WTC11 (cell line): ENCODE results near the gene SNX17.

ENCODE experiments used
- CTCF ChIP-seq: fragments of 200-600 bp; IDR thresholded peaks from 2 replicates; pipeline ENCODE4 v1.8.0; 2022; ENCODE audit warnings: antibody characterized with exemption
- ELF4 ChIP-seq: sonication (generic); formaldehyde crosslinking; IDR thresholded peaks from 2 replicates; pipeline ENCODE4 v1.8.1; 2022; ENCODE audit warnings: low read depth, mild to moderate bottlenecking, moderate library complexity, missing genetic modification reagents
- ESRRA ChIP-seq: sonication (generic); formaldehyde crosslinking; IDR thresholded peaks from 2 replicates; pipeline ENCODE4 v1.8.1; 2022; ENCODE audit warnings: mild to moderate bottlenecking, missing genetic modification reagents, borderline replicate concordance
- FOXJ3 ChIP-seq: sonication (generic); formaldehyde crosslinking; IDR thresholded peaks from 2 replicates; pipeline ENCODE4 v1.9.0; 2021; ENCODE audit warnings: missing genetic modification reagents, mild to moderate bottlenecking, borderline replicate concordance
- FOXP1 ChIP-seq: sonication (generic); formaldehyde crosslinking; IDR thresholded peaks from 2 replicates; pipeline ENCODE4 v1.8.0; 2022; ENCODE audit warnings: missing genetic modification reagents, mild to moderate bottlenecking, moderate library complexity, borderline replicate concordance
- FOXP4 ChIP-seq: sonication (generic); formaldehyde crosslinking; IDR thresholded peaks from 2 replicates; pipeline ENCODE4 v1.8.0; 2022; ENCODE audit warnings: mild to moderate bottlenecking, missing genetic modification reagents
- MAX ChIP-seq: sonication (generic); formaldehyde crosslinking; IDR thresholded peaks from 2 replicates; pipeline ENCODE4 v1.8.0; 2022; ENCODE audit warnings: mild to moderate bottlenecking, missing genetic modification reagents
- NFE2L1 ChIP-seq: sonication (generic); formaldehyde crosslinking; IDR thresholded peaks from 2 replicates; pipeline ENCODE4 v1.8.1; 2023; ENCODE audit warnings: missing genetic modification reagents
- NR2C2 ChIP-seq: sonication (generic); formaldehyde crosslinking; IDR thresholded peaks from 2 replicates; pipeline ENCODE4 v1.8.0; 2022; ENCODE audit warnings: mild to moderate bottlenecking, missing genetic modification reagents
- NR3C1 ChIP-seq: sonication (generic); formaldehyde crosslinking; conservative IDR thresholded peaks from 2 replicates; pipeline ENCODE4 v1.8.1; 2023; ENCODE audit warnings: low read depth, mild to moderate bottlenecking, missing genetic modification reagents
- TCF7 ChIP-seq: sonication (generic); formaldehyde crosslinking; IDR thresholded peaks from 2 replicates; pipeline ENCODE4 v1.8.0; 2022; ENCODE audit warnings: mild to moderate bottlenecking, low read depth, missing genetic modification reagents, moderate library complexity

- TF ChIP-seq CTCF (no peak), NFE2L1 (CRISPR knock-in tag) (no peak), TCF7 (CRISPR knock-in tag) (no peak), FOXJ3 (CRISPR knock-in tag) (no peak), FOXP1 (CRISPR knock-in tag) (no peak), NR3C1 (CRISPR knock-in tag) (no peak), ELF4 (CRISPR knock-in tag) (no peak), ESRRA (CRISPR knock-in tag) (no peak), MAX (CRISPR knock-in tag) (no peak), FOXP4 (CRISPR knock-in tag) (no peak), NR2C2 (no peak)
These were observed 3.2 kb downstream of the SNX17 start for GRCh38 chr2:27373567-27373966.
